ENCODE measurements around the gene BTBD9. TPM values are rescaled to one million over a fixed set of nuclear protein-coding genes. Genes with fewer than 3 reads are reported as not detected.

The BTBD9 gene
- total RNA-seq, 1 donor from 2014 or later = 47.9 TPM

GRCh38 chr6:38198219-38198618, 441.5 kb downstream of the BTBD9 start:
- H3K4me1 ChIP-seq = no peaks in the 10 kb centered on the region
- DNase-seq = no peak
- ATAC-seq = no peak
- H3K9me3 ChIP-seq = no peaks in the 10 kb centered on the region
- intact Hi-C loops (cut with DNase I) = no loop called here
- no peaks in the 10 kb centered on the region for H3K27me3 ChIP-seq
- no peak overlapping the region for H3K4me3 ChIP-seq
- no peaks in the 10 kb centered on the region for H3K36me3 ChIP-seq
- no peak overlapping the region for H3K27ac ChIP-seq
- TF ChIP-seq CTCF (IDR thresholded peaks at IDR 0.05) = no peak

- H3K27me3 ChIP-seq = no peaks in the 10 kb centered on the region
- H3K4me3 ChIP-seq = no peak overlapping the region
- no peak for TF ChIP-seq CTCF (IDR thresholded peaks at IDR 0.05)
- H3K9me3 ChIP-seq = no peaks in the 10 kb centered on the region
- ATAC-seq (no peak), DNase-seq (no peak)
- H3K27ac ChIP-seq = no peak overlapping the region
- H3K4me1 ChIP-seq = no peaks in the 10 kb centered on the region
- intact Hi-C loops (cut with DNase I) = no loop called here
- no peaks in the 10 kb centered on the region for H3K36me3 ChIP-seq
Observed at GRCh38 chr6:38195113-38195635, 444.6 kb downstream of the BTBD9 start.

- H3K4me3 ChIP-seq = no peak overlapping the region
- no peaks in the 10 kb centered on the region for H3K9me3 ChIP-seq
- no peaks in the 10 kb centered on the region for H3K4me1 ChIP-seq
- H3K27me3 ChIP-seq = no peaks in the 10 kb centered on the region
- DNase-seq (no peak), ATAC-seq (no peak)
- H3K36me3 ChIP-seq = no peaks in the 10 kb centered on the region
- TF ChIP-seq CTCF (IDR thresholded peaks at IDR 0.05) = no peak
- H3K27ac ChIP-seq = no peak overlapping the region
- intact Hi-C loops (cut with DNase I) = no loop called here
Observed at GRCh38 chr6:38194589-38194988, 445.1 kb downstream of the BTBD9 start.

GRCh38 chr6:38194282-38194572, 445.5 kb downstream of the BTBD9 start:
- intact Hi-C loops (cut with DNase I) = no loop called here
- Histone ChIP-seq H3K4me3 (no peak overlapping the region), H3K36me3 (no peaks in the 10 kb centered on the region), H3K9me3 (no peaks in the 10 kb centered on the region), H3K4me1 (no peaks in the 10 kb centered on the region), H3K27ac (no peak overlapping the region), H3K27me3 (no peaks in the 10 kb centered on the region)
- DNase-seq (no peak), ATAC-seq (no peak)
- no peak for TF ChIP-seq CTCF (IDR thresholded peaks at IDR 0.05)

GRCh38 chr6:38193481-38194281, 446.0 kb downstream of the BTBD9 start:
- no peak for TF ChIP-seq CTCF (IDR thresholded peaks at IDR 0.05)
- no peak for ATAC-seq
- H3K36me3 ChIP-seq = no peaks in the 10 kb centered on the region
- intact Hi-C loops (cut with DNase I) = no loop called here
- DNase-seq = no peak
- H3K27me3 ChIP-seq = no peaks in the 10 kb centered on the region
- no peak overlapping the region for H3K27ac ChIP-seq
- no peaks in the 10 kb centered on the region for H3K9me3 ChIP-seq
- no peak overlapping the region for H3K4me3 ChIP-seq
- no peaks in the 10 kb centered on the region for H3K4me1 ChIP-seq

Data from upper lobe of right lung (tissue), 1 donor.